SK-N-SH (cell line): Measurements from ENCODE around the gene CASKIN2.

ENCODE experiments used
- CTCF ChIP-seq: fragments of 200-600 bp; sonication (generic); IDR thresholded peaks from 2 replicates; pipeline ENCODE4 v1.6.1; 2017; ENCODE audit warnings: antibody characterized with exemption, mild to moderate bottlenecking, moderate library complexity
- EZH2phosphoT487 ChIP-seq: fragments of 200-600 bp; sonication (generic); IDR thresholded peaks from 2 replicates; pipeline ENCODE4 v1.6.1; 2017; ENCODE audit warnings: low read depth, mixed run types, mild to moderate bottlenecking, antibody characterized with exemption, moderate library complexity, borderline replicate concordance
- GABPA ChIP-seq: IDR thresholded peaks from 2 replicates; pipeline ENCODE4 v1.4.0; 2012; ENCODE audit warnings: low read depth, mild to moderate bottlenecking
- POLR2AphosphoS5 ChIP-seq: IDR thresholded peaks from 2 replicates; pipeline ENCODE4 v1.6.1; 2012; ENCODE audit warnings: low read depth, low read length
- RCOR1 ChIP-seq: fragments of 150-350 bp; IDR thresholded peaks from 2 replicates; pipeline ENCODE4 v1.6.1; 2017; ENCODE audit warnings: antibody characterized with exemption, low read length
- REST ChIP-seq: IDR thresholded peaks from 2 replicates; pipeline ENCODE4 v1.6.1; 2012; ENCODE audit warnings: mild to moderate bottlenecking, low read depth, low read length, moderate library complexity
- RFX5 ChIP-seq: IDR thresholded peaks from 2 replicates; pipeline ENCODE4 v1.6.1; 2012; ENCODE audit warnings: mild to moderate bottlenecking, improper control_type of control experiment, low read length
- RXRA ChIP-seq: IDR thresholded peaks from 2 replicates; pipeline ENCODE4 v1.4.0; 2012; ENCODE audit warnings: low read depth, mild to moderate bottlenecking, borderline replicate concordance

- TF ChIP-seq EZH2phosphoT487 (no peak), CTCF (no peak), RCOR1 (no peak), REST (no peak), RXRA (no peak), RFX5 (no peak), GABPA (no peak), POLR2AphosphoS5 (no peak)
Observed at GRCh38 chr17:75489511-75489955, 25.8 kb downstream of the CASKIN2 start.
